Thoracic aorta (tissue), 2 donors: Measurements from ENCODE around the gene MASP2. TPM values are rescaled to one million over a fixed set of nuclear protein-coding genes. Genes with fewer than 3 reads are reported as not detected.
"Not testable (repeated sequence)": the region's sequence is repeated elsewhere in the genome, so short reads cannot be mapped to it uniquely, and the experiment has no call there.

Experiments
- ATAC-seq: fragments of 150-250 bp; one replicate; pipeline ENCODE4 v1.8.0; 2017; ENCODE audit warnings: low read depth; ENCODE audit not compliant: insufficient number of reproducible peaks, low FRiP score
- DNase-seq: peaks from one replicate; pipeline ENCODE4 v3.0.0-alpha.2; 2020; ENCODE audit warnings: low spot score
- H3K27ac ChIP-seq, 2 donors: fragments of 200-600 bp; sonication (generic); 1 replicate in 1 of 2; 2 replicates in 1 of 2; pipeline ENCODE4 v1.5.1; 2016; ENCODE audit warnings: mild to moderate bottlenecking in 2 of 2, moderate library complexity in 2 of 2
- H3K27me3 ChIP-seq: fragments of 200-600 bp; sonication (generic); replicated peaks from 2 replicates; pipeline ENCODE4 v1.6.0; 2016; ENCODE audit warnings: mild to moderate bottlenecking; ENCODE audit not compliant: insufficient read depth
- H3K36me3 ChIP-seq: fragments of 200-600 bp; sonication (generic); one replicate; pipeline ENCODE4 v1.5.1; 2016
- H3K4me1 ChIP-seq, 2 donors: fragments of 200-600 bp; sonication (generic); 1 replicate in 1 of 2; 2 replicates in 1 of 2; pipeline versions ENCODE4 v1.5.1 to v1.6.0; 2016; ENCODE audit warnings: low read depth in 2 of 2, mild to moderate bottlenecking in 1 of 2; ENCODE audit not compliant: control insufficient read depth in 1 of 2
- H3K4me3 ChIP-seq: fragments of 200-600 bp; sonication (generic); 2 replicates; pipeline ENCODE4 v1.5.1; 2016; ENCODE audit warnings: mild to moderate bottlenecking
- H3K9me3 ChIP-seq: fragments of 200-600 bp; sonication (generic); 2 replicates; pipeline ENCODE4 v1.5.1; 2016
- total RNA-seq, 2 donors: library from RNA; depleted of rRNA; stranded (reverse); fragments of >200 nt; gene quantifications; one replicate each; pipeline versions ENCODE4 v1.1.0 to v1.2.3, GENCODE V29; 2016
- TF ChIP-seq, protein P1 (sequence below): fragments of 200-600 bp; sonication (generic); IDR thresholded peaks from one replicate; pipeline ENCODE4 v1.5.1; 2019; ENCODE audit warnings: antibody characterized with exemption

The MASP2 gene
- total RNA-seq, 2 donors from 2014 or later, result not detected

DNA sequence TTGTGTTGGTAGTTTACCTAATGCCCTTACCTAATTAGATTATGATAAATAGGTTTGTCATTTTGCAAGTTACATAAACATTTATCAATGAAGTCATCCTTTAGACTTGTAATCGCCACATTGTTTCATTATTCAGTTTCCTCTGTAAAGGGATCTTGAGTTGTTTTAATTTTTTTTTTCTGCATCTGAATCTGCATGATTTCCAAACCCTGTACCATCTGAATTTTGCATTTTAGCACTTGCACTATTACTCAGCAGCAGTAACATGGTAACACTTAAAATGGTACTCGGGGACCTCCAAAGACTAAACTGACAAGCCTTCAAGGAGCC, 22.2 kb downstream of the MASP2 start:
- ATAC-seq (no peak), DNase-seq (no peak)
- no peaks in the 10 kb centered on the region for H3K9me3 ChIP-seq
- H3K36me3 ChIP-seq, result peaks cover 52% of the 10 kb centered on the region
- H3K27ac ChIP-seq, result no peak overlapping the region
- H3K27me3 ChIP-seq, result no peaks in the 10 kb centered on the region
- H3K4me3 ChIP-seq, result no peak overlapping the region
- TF ChIP-seq, protein P1, sequence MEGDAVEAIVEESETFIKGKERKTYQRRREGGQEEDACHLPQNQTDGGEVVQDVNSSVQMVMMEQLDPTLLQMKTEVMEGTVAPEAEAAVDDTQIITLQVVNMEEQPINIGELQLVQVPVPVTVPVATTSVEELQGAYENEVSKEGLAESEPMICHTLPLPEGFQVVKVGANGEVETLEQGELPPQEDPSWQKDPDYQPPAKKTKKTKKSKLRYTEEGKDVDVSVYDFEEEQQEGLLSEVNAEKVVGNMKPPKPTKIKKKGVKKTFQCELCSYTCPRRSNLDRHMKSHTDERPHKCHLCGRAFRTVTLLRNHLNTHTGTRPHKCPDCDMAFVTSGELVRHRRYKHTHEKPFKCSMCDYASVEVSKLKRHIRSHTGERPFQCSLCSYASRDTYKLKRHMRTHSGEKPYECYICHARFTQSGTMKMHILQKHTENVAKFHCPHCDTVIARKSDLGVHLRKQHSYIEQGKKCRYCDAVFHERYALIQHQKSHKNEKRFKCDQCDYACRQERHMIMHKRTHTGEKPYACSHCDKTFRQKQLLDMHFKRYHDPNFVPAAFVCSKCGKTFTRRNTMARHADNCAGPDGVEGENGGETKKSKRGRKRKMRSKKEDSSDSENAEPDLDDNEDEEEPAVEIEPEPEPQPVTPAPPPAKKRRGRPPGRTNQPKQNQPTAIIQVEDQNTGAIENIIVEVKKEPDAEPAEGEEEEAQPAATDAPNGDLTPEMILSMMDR, result no peak
- H3K4me1 ChIP-seq, result peaks cover 2 to 8% of the 10 kb centered on the region in 2 donors

DNA sequence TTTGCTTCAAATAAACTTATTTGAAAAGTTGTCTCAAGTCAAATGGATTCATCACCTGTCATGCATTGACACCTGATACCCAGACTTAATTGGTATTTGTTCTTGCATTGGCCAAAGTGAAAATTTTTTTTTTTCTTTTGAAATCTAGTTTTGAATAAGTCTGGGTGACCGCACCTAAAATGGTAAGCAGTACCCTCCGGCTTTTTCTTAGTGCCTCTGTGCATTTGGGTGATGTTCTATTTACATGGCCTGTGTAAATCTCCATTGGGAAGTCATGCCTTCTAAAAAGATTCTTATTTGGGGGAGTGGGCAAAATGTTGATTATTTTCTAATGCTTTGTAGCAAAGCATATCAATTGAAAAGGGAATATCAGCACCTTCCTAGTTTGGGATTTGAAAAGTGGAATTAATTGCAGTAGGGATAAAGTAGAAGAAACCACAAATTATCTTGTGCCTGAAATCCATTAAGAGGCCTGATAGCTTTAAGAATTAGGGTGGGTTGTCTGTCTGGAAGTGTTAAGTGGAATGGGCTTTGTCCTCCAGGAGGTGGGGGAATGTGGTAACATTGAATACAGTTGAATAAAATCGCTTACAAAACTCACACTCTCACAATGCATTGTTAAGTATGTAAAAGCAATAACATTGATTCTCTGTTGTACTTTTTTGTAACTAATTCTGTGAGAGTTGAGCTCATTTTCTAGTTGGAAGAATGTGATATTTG, 22.7 kb downstream of the MASP2 start:
- Histone ChIP-seq H3K4me3 (no peak overlapping the region), H3K27me3 (no peaks in the 10 kb centered on the region), H3K4me1 (peaks cover 0 to 3% of the 10 kb centered on the region in 2 donors), H3K36me3 (peaks cover 56% of the 10 kb centered on the region), H3K27ac (no peak overlapping the region), H3K9me3 (no peaks in the 10 kb centered on the region)
- TF ChIP-seq, protein P1, result no peak
- ATAC-seq (no peak), DNase-seq (no peak)

DNA sequence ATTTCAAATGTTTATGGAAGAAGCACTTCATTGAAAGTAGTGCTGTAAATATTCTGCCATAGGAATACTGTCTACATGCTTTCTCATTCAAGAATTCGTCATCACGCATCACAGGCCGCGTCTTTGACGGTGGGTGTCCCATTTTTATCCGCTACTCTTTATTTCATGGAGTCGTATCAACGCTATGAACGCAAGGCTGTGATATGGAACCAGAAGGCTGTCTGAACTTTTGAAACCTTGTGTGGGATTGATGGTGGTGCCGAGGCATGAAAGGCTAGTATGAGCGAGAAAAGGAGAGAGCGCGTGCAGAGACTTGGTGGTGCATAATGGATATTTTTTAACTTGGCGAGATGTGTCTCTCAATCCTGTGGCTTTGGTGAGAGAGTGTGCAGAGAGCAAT, 23.8 kb downstream of the MASP2 start:
- TF ChIP-seq, protein P1, result no peak
- no peaks in the 10 kb centered on the region for H3K27me3 ChIP-seq
- no peak for DNase-seq
- no peak for ATAC-seq
- H3K4me1 ChIP-seq, result no peaks in the 10 kb centered on the region
- peaks cover 66% of the 10 kb centered on the region for H3K36me3 ChIP-seq
- H3K27ac ChIP-seq, result no peak overlapping the region
- H3K9me3 ChIP-seq, result no peaks in the 10 kb centered on the region
- no peak overlapping the region for H3K4me3 ChIP-seq

DNA sequence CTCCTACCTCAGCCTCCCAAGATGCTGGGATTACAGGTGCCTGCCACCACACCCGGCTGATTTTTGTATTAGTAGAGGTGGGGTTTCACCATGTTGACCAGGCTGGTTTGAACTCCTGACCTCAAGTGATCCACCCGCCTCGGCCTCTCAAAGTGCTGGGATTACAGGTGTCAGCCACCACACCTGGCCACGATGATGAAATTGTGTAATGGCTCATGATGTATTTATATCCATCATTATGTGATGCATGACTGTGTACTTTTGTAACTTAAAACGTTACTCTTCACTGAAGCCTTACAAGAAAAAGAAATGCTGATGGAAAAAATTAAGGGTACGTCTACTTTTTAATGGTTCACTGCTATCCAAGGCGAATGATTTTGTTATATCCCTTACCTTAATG, 27.1 kb downstream of the MASP2 start:
- H3K4me1 ChIP-seq, result peaks cover 0 to 14% of the 10 kb centered on the region in 2 donors
- TF ChIP-seq, protein P1, result no peak
- no peak overlapping the region for H3K4me3 ChIP-seq
- no peak overlapping the region for H3K27ac ChIP-seq
- H3K9me3 ChIP-seq, result no peaks in the 10 kb centered on the region
- DNase-seq, result no peak
- H3K36me3 ChIP-seq, result peaks cover 88% of the 10 kb centered on the region
- ATAC-seq, result no peak
- H3K27me3 ChIP-seq, result no peaks in the 10 kb centered on the region

DNA sequence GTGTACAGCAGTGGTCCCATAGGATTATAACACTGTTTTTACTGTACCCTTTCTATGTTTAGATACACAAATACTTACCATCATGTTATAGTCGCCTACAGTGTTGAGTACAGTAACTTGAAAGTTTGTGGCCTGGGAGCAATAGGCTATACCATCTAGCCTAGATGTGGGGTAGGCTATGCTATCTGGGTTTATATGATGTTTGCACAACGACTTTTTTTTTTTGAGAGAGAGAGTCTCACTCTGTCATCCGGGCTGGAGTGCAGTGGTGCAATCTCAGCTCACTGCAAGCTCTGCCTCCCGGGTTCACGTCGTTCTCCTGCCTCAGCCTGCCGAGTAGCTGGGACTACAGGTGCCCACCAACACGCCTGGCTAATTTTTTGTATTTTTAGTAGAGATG, 27.7 kb downstream of the MASP2 start:
- not testable (repeated sequence) for ATAC-seq, H3K9me3 ChIP-seq, H3K27me3 ChIP-seq, H3K4me3 ChIP-seq, DNase-seq, H3K27ac ChIP-seq
- H3K4me1 ChIP-seq, result peaks cover 5 to 20% of the 10 kb centered on the region in 2 donors
- peaks cover 88% of the 10 kb centered on the region for H3K36me3 ChIP-seq

DNA sequence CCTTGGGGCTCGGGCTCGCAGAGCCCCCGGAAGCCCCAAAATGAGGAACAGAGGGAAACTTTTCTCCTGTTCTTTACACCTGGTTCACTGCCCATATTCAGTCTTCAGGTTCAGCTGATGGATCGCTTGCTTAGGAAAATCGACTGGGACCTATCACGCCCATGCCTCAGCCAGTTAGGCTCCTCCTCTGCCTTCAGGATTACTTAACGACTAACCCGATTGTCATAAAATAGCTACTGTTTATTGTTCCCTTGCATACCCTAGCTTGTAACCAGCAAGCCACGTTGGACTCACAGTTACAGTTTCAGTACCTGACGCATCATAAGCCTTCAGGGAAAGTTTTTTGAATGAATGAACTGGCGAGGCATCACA, 33.9 kb downstream of the MASP2 start:
- TF ChIP-seq, protein P1, result no peak
- Histone ChIP-seq H3K36me3 (peaks cover 41% of the 10 kb centered on the region), H3K4me3 (peak overlapping the region; percentile 93), H3K9me3 (no peaks in the 10 kb centered on the region), H3K27me3 (no peaks in the 10 kb centered on the region), H3K27ac (peak overlapping the region; percentile 79 to 95), H3K4me1 (peaks cover 17 to 37% of the 10 kb centered on the region in 2 donors)
- DNase-seq (no peak), ATAC-seq (no peak)
